CD4-positive, alpha-beta T cell treated with Interleukin-15 for 1 hour (primary cell): ENCODE results near the gene CREB1.
A peak's percentile ranks its signal among the peaks of the same experiment; 100 is the strongest.

Source experiments
- DNase-seq: peaks from one replicate; pipeline ENCODE4 v3.0.0-alpha.2; 2020

The CREB1 gene

DNA sequence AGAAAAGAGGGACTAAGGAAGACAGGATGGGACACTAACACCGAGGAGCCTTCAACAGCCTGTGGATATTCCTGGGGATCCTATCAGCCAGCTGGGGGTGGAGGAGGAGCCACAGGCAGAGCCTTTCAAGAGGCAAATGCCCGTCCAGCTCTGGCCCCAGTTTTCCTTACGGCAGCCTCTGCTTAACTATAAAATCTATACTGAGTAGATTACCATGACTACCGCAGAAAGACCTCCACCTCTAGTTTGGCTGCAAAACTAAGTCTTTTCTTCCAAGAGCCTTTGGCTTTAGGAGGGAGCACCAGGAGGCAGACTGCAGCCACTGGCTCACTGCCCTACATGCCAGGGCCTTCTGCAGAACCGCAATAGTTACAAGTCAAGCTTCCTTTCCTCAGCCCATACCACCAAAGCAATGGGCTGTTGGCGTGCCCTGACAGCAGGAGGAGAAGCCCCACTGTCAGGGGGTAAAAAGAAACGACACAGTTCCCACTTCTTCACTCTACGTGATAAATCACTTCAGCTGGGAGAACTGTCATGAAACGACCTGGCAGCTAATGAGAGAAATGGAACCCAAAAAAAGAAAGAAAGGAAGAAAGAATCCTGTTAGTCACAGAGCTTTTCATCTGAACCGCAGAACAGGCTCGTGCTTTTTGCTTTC, 25.1 kb upstream of the CREB1 start:
- no peak for DNase-seq

DNA sequence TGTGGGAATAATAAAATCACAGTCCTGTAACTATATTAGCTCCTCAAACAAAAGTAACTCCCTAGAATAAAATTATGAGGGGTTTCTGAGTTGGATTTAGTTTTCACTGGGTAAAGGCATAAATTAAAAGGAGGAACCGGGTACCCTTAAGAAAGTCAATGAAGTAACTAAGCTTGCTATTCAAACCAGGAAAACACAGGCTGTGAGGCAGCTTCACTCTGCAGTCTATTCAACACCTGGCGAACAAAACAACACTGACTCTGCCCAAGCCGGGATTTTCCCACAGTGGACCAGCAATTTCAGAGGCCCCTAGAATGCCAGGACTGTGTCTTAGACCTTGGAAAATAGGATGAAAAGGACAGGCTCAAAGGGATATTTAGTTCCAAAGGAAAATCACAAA, 24.6 kb upstream of the CREB1 start:
- DNase-seq, result no peak

DNA sequence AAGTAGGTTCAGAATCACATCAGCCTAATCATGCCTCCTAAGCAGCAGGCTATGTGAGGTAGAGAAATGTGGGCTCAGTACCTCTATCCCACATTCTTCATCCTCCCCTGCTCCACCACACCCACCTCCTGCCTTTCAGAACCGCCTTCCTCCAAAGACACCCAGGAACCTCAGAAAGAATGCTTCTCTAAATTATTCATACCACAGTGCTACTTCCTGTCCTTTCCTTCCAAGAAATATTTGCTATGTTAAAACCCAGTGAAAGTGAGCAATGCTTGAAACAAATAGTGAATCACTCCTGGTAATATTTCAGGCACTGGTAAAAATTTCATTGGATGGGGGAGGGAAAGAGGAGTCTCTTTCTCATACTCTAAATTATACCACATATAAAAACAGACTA, 24.0 kb upstream of the CREB1 start:
- no peak for DNase-seq

DNA sequence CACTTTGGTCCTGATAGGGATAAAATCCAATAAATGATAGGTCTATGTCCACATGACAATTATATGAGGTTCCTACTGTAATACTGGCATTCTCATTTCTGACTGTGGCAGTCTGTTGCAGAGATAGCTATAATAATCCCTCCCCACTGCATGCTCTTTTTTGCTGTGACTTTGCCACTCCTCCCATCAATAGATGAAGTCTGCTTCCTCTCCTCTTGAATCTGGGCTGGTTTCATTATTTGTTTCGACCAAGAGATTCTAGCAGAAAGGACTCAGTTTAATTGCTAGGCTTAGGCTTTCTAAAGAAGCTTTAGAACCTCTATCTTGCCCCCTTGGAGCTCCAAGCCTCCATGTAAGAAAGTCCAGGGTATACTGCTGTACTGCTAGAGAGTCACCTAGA, 23.3 kb upstream of the CREB1 start:
- no peak for DNase-seq

DNA sequence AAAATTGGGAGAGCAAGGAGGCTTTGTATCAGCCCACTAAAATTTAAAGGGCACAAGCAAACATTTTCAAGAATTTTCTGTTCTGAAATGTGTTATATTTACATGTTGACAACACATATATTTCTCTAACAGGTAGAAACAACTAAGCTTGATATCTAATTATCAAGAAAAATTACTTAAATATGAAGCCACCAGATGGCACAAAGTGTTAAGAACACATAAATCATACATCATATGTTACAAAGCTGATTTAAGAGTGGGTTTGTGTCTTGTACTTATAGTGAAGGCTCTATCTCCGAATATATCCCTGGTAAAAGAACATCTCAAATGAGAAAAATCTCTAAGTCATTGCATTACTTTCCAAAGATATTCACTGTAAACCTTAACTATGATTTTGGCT, 19.6 kb upstream of the CREB1 start:
- DNase-seq, result no peak

DNA sequence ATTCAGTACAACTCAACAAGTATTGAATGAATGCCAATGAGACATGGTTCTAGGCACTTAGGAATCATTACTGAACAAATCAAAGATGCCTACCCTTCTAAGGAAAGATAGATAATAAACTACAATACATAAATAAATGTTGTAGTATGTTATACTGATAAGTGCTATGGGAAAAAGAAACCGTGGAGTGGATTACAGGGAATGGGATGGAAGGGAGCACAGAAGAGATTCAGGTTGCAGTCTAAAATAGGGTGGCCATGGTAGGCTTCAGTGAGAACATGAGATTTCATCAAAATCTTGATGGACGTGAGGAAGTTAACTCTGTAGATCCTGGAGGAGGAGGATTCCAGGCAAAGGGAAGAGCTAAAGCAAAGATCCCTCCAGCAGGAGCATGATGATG, 17.9 kb upstream of the CREB1 start:
- no peak for DNase-seq

DNA sequence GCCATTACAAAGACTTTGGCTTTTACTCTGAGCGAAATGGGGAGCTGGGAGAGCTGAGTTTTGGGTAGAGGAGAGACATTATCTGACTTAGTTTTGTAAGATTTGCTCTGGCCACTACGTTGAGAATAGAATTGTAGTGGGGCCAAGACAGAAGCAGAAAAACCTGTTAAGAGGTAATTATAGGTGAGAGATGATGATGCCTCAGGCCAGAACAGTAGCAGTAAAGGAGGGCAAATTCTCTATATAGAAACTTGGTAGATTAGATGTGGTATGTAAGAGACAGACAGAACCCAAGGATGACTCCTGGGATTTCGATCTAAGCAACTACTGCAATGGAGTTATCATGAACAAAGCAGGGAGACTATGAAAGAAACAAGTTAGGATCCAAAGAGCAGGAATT, 17.4 kb upstream of the CREB1 start:
- no peak for DNase-seq

DNA sequence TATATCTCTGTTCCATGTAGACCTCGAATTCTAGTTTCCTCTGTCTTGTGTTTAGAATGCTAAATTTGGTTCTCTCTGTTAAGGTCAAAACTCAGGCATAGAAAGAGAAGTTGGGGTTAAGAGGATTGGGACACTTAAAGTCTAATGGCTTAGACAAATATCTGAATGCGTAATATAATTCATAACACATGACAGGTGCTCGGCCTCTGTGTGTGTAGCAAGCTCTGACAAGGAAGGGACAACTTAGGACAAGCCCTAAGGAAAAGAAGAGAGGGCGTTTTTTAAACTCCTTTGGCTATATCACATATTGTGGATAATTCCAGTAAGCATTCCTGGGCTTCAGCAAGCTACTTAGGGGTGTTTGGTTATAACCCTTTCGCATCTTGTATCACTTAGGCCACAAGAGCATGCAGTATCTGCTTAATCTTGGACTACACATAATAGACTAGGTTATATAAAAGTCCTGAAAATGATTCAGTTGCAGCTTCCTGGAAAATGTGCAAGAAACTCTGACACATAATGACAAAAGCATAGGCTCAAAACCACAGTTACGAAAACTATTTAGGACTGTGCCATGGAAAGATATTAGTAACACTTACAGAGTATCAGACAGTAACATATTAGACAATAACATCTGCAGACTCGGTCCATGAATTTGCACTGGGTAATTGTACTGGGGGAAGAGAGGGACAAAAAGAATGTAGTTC, 16.1 kb upstream of the CREB1 start:
- DNase-seq, result no peak

DNA sequence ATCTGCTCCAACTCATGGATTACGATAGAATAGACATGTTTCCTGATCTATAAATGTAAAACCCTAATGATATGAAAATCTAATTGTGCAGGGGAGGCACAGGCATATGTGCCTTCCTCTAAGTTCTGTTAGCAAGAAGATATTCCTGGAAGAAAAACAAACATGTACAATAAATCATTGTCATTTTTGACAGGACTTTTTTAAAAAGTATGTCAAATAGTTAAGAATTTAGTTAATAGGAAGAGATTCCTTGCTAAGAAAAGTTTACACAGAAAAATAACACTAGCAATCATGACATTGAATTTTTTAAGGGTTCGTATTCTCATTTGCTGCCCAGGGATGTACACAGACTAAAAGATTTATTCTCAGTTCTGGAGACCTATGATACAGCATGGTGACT, 15.3 kb upstream of the CREB1 start:
- DNase-seq, result no peak

DNA sequence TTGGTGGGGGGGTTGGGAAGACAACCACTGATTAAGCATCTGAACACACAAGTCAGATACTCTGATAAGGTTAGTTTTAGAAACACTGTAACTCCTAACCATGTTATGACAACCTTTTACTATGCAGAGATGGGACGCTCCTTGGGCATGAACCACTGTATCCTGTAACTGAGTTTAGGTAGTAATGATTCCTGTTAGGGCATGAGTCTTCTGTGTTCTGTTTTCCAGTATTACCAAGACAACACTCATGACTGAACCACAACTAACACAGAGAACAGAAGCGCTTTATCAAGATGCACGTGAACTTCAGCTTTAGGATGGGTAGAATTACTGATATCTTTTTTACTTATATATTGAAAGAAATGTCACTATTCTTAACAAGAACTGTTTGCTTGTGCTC, 14.1 kb upstream of the CREB1 start:
- DNase-seq, result no peak

DNA sequence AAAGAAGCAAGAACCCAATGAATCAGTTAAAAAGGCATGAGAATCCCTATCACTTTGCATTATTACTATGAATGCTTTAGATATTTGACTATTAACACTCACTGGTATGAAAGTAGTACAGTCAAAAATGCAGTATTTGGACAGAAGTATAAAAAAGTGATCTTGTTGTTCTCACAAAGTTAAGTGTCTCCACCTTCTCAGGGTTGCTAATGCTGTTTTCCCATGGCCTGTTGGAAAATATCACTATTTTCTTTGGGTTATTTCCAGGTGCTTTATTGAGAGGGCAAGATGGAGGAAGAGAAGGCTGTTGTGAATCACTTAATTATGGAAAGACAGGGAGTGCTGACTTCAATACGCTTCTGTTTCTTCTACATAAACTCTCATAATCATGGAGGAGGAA, 13.6 kb upstream of the CREB1 start:
- no peak for DNase-seq

DNA sequence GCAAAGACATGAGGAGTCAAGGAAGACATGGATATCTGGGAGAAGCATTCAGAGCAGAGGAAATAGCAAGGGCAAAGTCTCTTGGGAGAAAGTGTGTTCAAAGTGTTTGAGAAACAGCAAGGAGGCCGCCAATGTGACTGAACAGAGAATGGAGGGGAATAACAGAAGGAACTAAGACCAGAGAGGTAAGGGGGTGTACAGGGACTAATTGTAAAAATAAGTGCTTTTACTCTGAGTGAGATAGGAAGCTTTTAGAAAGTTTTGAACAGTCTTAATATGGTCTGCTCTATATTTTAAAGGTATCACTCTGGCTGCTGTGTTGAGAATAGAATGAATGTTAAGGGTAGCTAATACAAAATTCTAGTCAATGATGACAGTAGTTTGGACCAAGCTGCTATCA, 6.8 kb upstream of the CREB1 start:
- DNase-seq, result no peak

DNA sequence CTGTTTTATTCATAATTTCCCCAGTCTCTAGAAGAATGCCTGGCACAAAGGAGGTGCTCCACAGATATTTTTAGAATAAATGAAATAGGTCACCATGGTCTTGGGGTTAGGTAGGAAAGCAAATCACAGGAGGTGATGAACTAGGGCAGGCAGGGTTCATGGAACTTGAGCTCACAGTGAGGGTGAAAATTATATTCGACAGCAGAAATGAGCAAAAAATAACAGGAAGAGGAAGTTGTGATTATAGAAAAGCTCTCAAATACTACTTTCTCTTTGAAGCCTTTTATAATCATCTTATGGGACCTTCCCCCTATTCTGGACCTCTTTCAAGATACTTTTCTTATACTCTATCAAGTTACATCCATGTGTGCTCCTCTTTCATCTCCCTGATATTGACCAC, 4.5 kb upstream of the CREB1 start:
- DNase-seq, result no peak

DNA sequence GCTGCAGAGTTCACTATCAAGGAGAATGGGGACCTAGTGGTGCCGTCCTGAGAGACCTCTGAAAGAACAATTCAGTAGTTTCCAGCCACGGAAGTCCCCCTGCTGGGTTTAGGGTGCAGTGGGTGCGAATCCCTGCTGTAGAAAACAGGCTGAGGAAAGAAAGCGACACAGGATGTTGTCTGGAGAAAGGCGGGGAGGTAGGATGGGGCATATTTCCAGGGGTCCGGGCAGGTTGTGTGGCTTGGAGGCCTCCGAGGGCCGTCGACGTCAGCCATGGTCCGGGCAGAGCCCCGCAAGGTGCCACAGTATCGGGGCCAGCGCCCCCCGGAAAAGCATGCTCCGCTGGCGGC, 807 bp upstream of the CREB1 start:
- peak; percentile 81 for DNase-seq

DNA sequence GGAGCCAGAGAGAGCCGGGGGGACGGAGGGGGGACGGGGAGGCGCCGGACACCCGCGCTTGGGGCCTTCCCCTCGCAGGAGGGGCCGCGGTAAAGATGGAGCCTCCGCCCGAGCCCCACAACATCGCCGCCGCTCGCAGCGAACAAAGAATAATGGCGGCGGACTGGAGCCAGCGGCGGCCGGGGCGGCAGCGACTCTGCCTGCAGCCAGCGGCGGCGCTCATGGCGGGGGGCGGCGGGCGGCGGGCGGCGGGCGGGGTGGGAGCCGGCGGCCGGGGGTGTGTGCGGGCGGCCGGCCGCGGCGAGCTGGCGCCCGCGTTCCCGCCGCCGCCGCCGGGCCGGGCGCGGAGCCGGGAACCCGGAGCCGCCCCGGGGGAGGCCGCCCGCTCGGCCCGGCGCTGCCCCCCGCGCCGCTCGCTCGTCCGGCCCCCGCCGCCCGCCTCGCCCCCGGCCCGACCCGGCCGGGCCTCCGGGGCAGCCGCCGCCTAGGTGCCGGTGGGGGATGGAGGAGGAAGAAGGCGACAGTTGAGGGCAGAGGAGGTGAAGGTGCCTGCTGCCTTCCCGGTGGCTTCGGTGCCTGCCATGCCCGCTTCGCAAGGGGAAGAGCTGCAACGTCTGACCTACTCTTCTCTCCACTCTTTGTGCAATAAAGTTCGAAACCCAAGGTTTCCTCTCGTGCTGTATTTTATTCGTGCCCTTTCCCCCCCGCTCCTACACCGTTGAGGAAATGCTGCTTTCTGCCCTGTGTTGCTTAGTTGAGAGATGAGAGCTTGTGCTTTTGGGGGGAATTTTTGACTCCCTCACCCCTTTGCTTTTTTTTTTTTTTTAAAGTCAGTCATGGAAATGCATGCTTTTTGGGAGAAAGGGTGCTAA, 634 bp downstream of the CREB1 start:
- DNase-seq, result peak; percentile 62

DNA sequence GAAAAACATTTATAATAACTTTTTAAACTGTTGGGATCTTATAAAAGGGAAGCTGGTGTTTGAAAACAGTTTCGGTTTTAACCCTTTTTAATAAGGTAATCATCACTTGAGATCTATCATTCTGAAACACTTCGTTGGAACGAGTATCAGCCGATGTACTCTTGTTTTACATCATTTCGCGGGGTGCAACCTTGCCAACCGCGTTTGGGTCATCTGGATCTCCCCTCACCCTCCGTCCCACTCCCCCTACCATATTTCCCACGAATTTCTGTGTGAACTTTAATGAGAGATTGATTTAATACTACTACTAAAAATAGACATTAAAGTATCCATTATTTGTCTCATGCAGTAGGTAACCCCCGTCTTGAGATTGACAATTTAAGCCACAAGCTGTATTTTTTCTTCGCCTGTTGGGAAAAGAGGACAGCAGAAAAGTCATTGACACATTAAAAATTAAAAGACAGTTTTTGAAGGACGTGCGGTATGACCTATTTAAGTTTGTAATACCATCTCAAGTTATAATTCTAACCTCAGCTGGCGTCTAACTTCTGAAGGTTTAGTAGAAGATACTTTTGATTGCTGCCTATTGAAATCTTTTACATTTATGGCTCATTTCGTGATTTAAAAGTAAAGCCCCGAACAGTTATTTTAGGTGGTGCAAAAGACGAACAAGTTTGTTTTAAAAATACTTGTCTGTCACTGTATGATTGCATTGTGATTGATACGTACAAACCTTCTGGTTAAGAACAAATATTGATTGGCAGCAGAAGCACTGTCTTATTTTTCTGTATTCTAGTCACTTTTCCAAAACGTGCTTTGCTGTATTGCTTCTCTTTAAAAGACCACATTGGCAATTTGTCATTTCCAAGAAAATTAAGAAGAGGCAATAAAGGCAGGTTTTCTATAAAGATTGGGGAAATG, 1.5 kb downstream of the CREB1 start:
- DNase-seq, result no peak

DNA sequence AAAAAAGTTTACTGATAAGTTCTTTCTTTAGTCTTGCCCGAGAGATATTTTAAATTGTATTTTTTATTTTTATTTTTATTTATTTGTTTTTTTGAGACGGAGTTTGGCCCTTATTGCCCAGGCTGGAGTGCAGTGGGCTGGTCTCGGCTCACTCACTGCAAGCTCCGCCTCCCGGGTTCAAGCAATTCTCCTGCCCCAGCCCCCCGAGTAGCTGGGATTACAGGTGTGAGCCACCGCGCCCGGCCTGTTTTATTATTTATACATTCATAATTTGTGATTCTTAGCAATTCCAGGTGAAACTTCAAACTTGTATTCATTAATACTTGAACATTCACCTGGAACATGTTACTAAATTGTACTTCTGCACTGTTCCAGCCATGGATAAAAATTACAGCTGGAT, 2.9 kb downstream of the CREB1 start:
- no peak for DNase-seq

DNA sequence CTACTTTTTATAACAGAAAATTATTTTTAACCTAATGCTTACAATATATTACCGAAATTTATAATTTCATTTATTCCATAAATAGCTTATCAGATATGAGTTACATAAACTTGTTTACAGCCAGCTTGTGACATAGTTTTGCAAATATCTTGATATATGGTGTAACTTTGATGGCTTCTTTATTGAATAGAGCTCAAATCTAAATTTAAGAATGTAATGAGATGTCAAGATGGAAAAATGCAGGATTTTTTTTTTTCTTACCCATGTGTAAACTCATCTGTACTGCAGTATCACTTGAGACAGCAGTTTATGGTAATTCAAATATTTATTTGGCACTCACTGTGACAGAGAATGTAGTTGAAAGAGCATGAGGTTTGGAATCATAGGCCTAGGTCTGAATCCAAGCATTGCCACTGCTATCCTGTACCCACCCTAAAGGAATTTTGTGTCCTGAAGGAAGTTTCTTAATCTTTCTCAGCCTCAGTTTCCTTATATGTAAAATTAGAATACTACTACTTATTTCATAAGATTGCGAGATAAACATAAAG, 3.8 kb downstream of the CREB1 start:
- DNase-seq, result no peak

DNA sequence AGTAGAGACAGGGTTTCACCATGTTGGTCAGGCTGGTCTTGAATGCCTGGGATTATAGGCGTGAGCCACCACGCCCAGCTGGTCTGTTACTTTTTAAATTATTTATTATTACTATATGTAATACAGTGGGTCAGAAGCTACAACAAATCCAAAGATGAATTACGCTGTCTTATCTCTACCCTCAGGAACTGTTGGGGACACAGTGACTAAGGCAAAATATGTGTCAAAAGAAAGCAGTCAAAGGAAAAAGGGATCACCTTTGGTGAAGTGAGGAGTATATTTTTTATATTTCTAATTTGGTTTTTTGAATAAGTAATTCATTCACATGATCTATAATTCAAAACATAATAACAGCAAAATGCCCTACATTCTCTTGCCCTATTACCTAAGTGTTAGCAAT, 4.7 kb downstream of the CREB1 start:
- no peak for DNase-seq

DNA sequence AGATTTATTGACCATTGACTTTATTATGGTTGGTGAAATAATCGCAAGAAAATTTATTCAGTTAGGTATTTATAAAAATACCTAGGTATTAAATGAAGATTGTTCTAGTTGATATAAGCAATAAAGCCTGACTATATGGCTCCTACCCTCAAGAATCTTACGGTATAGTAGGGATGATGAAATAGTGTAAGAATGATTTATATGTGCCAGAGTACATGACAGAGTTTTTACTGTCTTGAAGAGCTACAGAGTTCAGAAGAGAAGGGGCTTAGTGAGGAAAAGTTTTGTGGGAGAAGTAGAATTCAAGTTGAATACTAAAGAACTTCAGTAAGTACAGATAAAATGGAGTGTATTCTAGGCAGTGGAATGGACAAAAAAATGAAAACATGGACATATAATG, 9.7 kb downstream of the CREB1 start:
- DNase-seq, result no peak

DNA sequence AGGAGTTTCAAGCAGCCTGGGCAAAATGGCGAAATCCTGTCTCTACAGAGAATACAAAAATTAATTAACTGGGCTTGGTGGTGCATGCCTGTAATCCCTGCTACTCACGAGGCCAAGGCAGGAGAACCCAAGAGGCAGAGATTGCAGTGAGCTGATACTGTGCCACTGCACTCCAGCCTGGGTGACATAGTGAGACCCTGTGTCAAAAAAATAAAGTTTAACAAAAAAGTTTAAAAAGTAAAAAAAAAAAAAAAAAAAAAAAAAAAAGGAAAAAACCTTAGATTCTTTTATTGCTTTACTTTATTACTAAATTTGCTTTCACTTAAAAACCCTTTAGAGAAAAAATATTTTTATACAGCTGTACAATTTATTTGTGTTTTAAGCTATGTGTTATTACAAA, 10.7 kb downstream of the CREB1 start:
- DNase-seq, result no peak

DNA sequence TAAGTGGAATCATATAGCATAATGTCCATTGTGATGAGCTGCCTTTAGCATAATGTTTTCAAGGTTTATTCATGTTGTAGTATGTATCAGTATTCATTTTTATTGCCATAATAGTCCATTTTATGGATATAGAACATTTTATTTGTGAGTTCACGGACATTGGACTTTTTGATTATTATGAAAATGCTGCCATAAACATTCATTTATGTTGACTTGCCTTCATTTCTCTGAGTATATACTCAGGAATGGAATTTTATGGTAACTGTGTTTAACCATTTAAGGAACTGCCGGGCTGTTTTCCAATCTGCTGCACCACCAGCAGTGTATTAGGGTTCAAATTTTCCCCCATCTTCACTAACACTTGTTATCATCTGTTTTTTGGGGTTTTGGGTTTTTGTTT, 12.2 kb downstream of the CREB1 start:
- DNase-seq, result no peak

DNA sequence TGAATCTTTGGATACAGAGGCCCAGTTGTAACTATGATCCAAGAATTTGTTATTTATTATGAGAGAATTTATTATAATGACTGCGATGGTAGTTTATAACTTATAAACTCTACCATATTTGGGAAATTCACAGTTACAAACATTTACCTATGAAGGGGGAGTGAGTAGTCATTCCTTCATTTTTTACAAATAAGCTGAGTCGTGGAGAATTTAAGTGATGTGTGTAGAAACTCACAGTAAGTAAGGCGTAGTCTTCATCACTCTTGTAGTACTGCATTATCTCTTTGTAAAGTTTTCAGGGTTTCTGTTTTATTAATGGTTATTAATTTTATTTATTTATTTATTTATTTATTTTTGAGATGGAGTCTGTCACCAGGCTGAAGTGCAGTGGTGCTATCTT, 13.5 kb downstream of the CREB1 start:
- DNase-seq, result no peak
